ENCODE measurements around the gene TTC39A. TPM values are rescaled to one million over a fixed set of nuclear protein-coding genes. Genes with fewer than 3 reads are reported as not detected.

Gene TTC39A
- total and polyA plus RNA-seq, 2 donors (not counting 1 experiment from before 2014, with no cell fraction given), result not detected

- 100% methylated on average over 4 of the region's 4 CpGs for WGBS (ENCODE audit: insufficient coverage)
- no peak for ATAC-seq (ENCODE audit: low read depth)
- no peak overlapping the region for H3K4me3 Mint-ChIP-seq
Measured at GRCh38 chr1:51266791-51267190, 63.6 kb downstream of the TTC39A start.

GRCh38 chr1:51266181-51266580, 64.2 kb downstream of the TTC39A start:
- Histone ChIP-seq H4K20me1 (ENCODE audit: control insufficient read depth, insufficient read depth, low read length, poor library complexity, severe bottlenecking) (no peaks in the 10 kb centered on the region), H3K4me1 (ENCODE audit: control insufficient read depth in 2 of 2, insufficient read depth in 2 of 2, low read length in 2 of 2) (peaks cover 16 to 20% of the 10 kb centered on the region in 2 donors), H3K36me3 (replicated peaks in 1 of 2; ENCODE audit: control extremely low read depth in 1 of 2, control insufficient read depth in 1 of 2, extremely low read depth in 1 of 2, insufficient read depth in 2 of 2, low read length in 1 of 2) (peaks cover 5 to 6% of the 10 kb centered on the region in 2 experiments), H3K27ac (ENCODE audit: low read length in 2 of 2) (no peak overlapping the region), H2AFZ (ENCODE audit: insufficient read depth, low read depth, low read length, poor library complexity, severe bottlenecking) (no peak overlapping the region), H3K9me3 (ENCODE audit: control extremely low read depth in 1 of 3, control insufficient read depth in 2 of 3, insufficient read depth in 1 of 3, low read length in 2 of 3) (no peaks in the 10 kb centered on the region), H3K9ac (ENCODE audit: low read length) (no peak overlapping the region), H3K27me3 (replicated peaks in 1 of 4; ENCODE audit: control extremely low read depth in 1 of 4, control insufficient read depth in 3 of 4, insufficient read depth in 4 of 4, low read length in 3 of 4) (no peaks in the 10 kb centered on the region), H3K4me3 (ENCODE audit: control extremely low read depth in 1 of 5, extremely low read depth in 1 of 5, insufficient read depth in 1 of 5, low read depth in 2 of 5, low read length in 4 of 5) (no peak overlapping the region), H3K79me2 (ENCODE audit: control insufficient read depth, insufficient read depth, low read length) (peaks cover 29% of the 10 kb centered on the region), H3K4me2 (replicated peaks; ENCODE audit: low read depth, low read length, poor library complexity, severe bottlenecking) (no peak overlapping the region)
- Mint-ChIP-seq H3K27me3 (no peaks in the 10 kb centered on the region), H3K4me1 (peaks cover 39% of the 10 kb centered on the region), H3K27ac (no peak overlapping the region), H3K9me3 (ENCODE audit: insufficient read depth) (no peaks in the 10 kb centered on the region), H3K4me3 (no peak overlapping the region)
- TF ChIP-seq EZH2 (IDR thresholded peaks at IDR 0.05; ENCODE audit: borderline replicate concordance, insufficient read depth, low read depth, low read length, poor library complexity, severe bottlenecking) (no peak), CTCF (IDR thresholded peaks at IDR 0.05) (no peak)
- 100% methylated on average over 1 of the region's 2 CpGs for WGBS (ENCODE audit: insufficient coverage)
- ChIA-PET CTCF (no interaction called here), POLR2A (no interaction called here)
- ATAC-seq (ENCODE audit: low read depth) (no peak), DNase-seq (no peak)
- intact Hi-C loops (cut with micrococcal nuclease), result no loop called here

More at GRCh38 chr1:51266791-51267190, 63.6 kb downstream of the TTC39A start:
- peaks cover 36% of the 10 kb centered on the region for H3K4me1 Mint-ChIP-seq
- H3K4me2 ChIP-seq (replicated peaks; ENCODE audit: low read depth, low read length, poor library complexity, severe bottlenecking), result no peak overlapping the region
- POLR2A ChIA-PET, result no interaction called here
- peaks cover 16 to 20% of the 10 kb centered on the region in 2 donors for H3K4me1 ChIP-seq (ENCODE audit: control insufficient read depth in 2 of 2, insufficient read depth in 2 of 2, low read length in 2 of 2)
- H4K20me1 ChIP-seq (ENCODE audit: control insufficient read depth, insufficient read depth, low read length, poor library complexity, severe bottlenecking), result no peaks in the 10 kb centered on the region
- H3K27ac Mint-ChIP-seq, result no peak overlapping the region
- H3K36me3 ChIP-seq (replicated peaks in 1 of 2; ENCODE audit: control extremely low read depth in 1 of 2, control insufficient read depth in 1 of 2, extremely low read depth in 1 of 2, insufficient read depth in 2 of 2, low read length in 1 of 2), result peaks cover 5 to 12% of the 10 kb centered on the region in 2 experiments
- H3K9ac ChIP-seq (ENCODE audit: low read length), result no peak overlapping the region
- H2AFZ ChIP-seq (ENCODE audit: insufficient read depth, low read depth, low read length, poor library complexity, severe bottlenecking), result no peak overlapping the region
- H3K79me2 ChIP-seq (ENCODE audit: control insufficient read depth, insufficient read depth, low read length), result peaks cover 28% of the 10 kb centered on the region
- CTCF ChIA-PET, result no interaction called here
- H3K27me3 Mint-ChIP-seq, result no peaks in the 10 kb centered on the region
- no peaks in the 10 kb centered on the region for H3K9me3 ChIP-seq (ENCODE audit: control extremely low read depth in 1 of 3, control insufficient read depth in 2 of 3, insufficient read depth in 1 of 3, low read length in 2 of 3)
- DNase-seq, result no peak
- no peak overlapping the region for H3K27ac ChIP-seq (ENCODE audit: low read length in 2 of 2)
- no peaks in the 10 kb centered on the region for H3K27me3 ChIP-seq (replicated peaks in 1 of 4; ENCODE audit: control extremely low read depth in 1 of 4, control insufficient read depth in 3 of 4, insufficient read depth in 4 of 4, low read length in 3 of 4)
- intact Hi-C loops (cut with micrococcal nuclease), result no loop called here
- TF ChIP-seq CTCF (IDR thresholded peaks at IDR 0.05) (no peak), EZH2 (IDR thresholded peaks at IDR 0.05; ENCODE audit: borderline replicate concordance, insufficient read depth, low read depth, low read length, poor library complexity, severe bottlenecking) (no peak)
- no peak overlapping the region for H3K4me3 ChIP-seq (ENCODE audit: control extremely low read depth in 1 of 5, extremely low read depth in 1 of 5, insufficient read depth in 1 of 5, low read depth in 2 of 5, low read length in 4 of 5)
- no peaks in the 10 kb centered on the region for H3K9me3 Mint-ChIP-seq (ENCODE audit: insufficient read depth)
